Measurements from ENCODE around the gene DOCK4. TPM values are rescaled to one million over a fixed set of nuclear protein-coding genes. Genes with fewer than 3 reads are reported as not detected.

The DOCK4 gene
- total RNA-seq, 2 experiments from 2014 or later = 0.99 to 1.6 TPM

- ChIA-PET CTCF (interaction anchor here (1.4 kb wide), 1 partner anchor 14 kb away, joined by 3 read pairs; no protein-coding TSS in a partner anchor), POLR2A (no interaction called here)
Measured at GRCh38 chr7:111892588-111892987, 313.6 kb downstream of the DOCK4 start.

DNA sequence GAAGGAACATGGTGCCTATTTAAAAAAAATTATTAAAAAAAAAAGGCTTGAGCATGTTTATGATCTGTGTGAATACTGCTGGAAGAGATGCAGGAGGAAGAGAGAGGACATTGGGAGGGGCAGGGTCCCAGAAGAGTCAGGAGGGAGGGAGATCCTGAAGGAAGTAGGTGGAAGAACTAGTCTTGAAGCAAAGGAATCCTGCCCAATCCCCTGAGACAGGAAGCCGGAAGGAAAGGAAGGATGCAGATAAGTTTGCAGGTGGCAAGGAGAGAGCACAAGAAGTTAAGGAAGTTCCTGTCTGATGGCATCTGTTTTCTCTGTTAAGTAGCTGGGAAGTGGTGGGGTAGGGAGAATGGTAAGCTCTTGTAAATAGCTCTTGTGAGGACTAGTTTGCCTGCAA is 318.5 kb downstream of the DOCK4 start:
- CTCF ChIA-PET = no interaction called here
- POLR2A ChIA-PET = no interaction called here

- POLR2A ChIA-PET = no interaction called here
- CTCF ChIA-PET = no interaction called here
Measured at GRCh38 chr7:111886233-111886632, 320.0 kb downstream of the DOCK4 start.

- POLR2A ChIA-PET = no interaction called here
- CTCF ChIA-PET = no interaction called here
Measured at GRCh38 chr7:111883241-111883640, 323.0 kb downstream of the DOCK4 start.

GRCh38 chr7:111878785-111879184 is 327.4 kb downstream of the DOCK4 start:
- ChIA-PET POLR2A (no interaction called here), CTCF (interaction anchor here (1.5 kb wide), 1 partner anchor 14 kb away, joined by 3 read pairs; no protein-coding TSS in a partner anchor)

GRCh38 chr7:111877931-111878330 is 328.3 kb downstream of the DOCK4 start:
- ChIA-PET POLR2A (no interaction called here), CTCF (interaction anchor here (1.5 kb wide), 1 partner anchor 15 kb away, joined by 3 read pairs; no protein-coding TSS in a partner anchor)

DNA sequence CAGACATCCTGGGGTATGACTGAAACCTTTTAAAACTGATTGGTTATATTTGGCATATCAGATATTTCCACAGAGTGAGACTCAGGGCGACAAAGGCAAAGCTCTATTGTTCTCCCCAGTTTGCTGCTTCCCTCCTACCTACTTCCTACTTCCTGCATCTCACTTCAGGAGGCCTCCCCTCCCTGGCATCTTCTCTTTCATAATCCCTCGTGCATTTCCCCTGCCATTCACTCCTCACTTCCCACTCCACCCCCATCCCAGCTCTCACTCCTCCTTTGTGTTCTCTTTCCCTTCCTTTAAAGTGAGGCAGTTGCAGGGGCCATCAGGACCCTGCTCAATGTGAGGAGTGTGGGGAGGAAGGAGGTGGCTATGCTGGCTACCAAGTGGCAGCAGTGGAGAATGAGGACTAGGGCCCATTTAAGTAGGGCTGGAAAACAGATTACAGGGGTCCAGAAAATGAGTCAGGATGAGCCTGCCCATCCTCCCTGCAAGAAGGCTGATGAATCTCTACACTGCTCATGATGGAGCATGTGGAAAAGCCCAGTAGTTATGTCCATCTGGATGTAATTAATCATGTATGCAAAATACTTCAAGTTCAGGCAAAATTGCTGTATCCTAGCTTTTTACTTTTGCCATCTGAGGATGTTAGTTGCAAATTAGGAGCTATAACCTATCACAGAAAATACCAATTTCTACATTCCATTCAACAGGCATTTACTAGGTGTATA is 332.1 kb downstream of the DOCK4 start:
- POLR2A ChIA-PET = no interaction called here
- CTCF ChIA-PET = no interaction called here

DNA sequence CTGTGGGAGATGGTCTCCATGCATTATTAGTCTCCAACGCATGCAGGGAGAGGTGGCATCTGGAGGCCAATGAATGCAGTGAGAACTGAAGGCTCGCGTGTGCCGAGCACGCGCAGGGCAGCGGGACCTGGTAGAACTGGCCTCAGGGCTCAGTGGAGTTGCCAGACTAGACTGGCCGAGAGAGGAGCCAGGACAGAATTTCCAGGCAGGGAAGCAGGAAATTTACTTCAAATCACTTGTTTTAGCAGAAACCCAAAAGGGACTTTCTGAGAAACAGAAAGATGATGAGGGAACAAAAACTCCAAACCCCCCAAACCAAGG is 332.9 kb downstream of the DOCK4 start:
- CTCF ChIA-PET = no interaction called here
- POLR2A ChIA-PET = no interaction called here

DNA sequence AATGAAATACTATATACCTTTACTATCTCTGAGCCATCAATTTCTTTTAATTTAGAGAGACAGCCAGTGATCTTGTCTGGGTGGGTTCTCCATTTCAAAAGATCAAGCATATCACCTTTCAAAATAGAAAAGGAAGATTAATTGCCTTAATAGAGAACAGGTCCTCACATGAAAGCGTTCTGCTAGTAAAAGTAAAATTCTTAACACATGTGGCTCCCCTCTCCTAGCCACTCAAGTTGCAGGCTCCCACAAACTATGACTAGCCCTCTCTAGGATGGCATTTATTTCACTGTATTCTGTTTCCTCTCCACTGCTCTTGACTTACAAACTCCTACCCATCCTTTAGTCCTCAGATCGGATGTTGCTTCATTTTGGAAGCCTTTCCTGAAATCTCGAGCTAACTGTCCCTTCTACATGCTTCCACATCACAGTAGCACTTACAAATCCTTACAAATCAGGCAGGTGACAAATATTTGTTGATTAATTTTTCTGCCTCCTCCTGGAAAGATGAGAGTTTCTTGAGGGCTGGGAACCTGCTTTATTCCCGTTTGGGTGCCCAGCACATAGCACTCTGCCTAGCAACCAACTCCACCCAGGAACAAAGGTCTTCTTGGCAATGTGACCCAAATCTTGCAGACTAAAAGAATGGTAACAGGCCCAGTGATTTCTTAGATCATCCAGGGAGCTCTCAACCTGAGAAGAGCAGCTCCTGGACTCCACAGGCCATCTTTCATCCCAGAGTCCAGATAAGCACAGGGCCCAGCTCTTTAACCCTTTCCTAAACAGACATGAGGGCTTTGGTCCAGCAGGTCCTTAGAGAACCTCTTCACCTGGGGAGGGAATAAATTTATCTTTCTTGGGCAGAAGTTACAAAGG is 333.5 kb downstream of the DOCK4 start:
- POLR2A ChIA-PET = no interaction called here
- CTCF ChIA-PET = no interaction called here

DNA sequence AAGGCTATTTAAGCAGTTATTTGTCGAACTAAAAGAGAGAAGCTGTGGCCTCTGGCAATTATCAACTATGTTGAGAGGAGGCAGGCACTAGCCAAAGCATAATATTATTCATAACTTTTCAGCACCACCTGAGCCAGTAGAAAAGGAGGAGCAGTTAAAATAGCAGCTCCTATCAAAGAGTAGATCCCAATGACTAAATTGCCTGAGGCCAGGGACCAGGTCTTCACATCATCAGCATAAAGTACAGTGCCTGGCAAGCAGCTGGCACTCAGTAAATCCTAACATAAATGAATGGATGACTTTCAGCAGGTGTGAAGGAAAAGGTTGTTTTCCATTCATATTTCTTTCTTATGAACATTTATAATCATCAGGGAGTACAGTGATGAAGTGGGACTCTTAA is 334.9 kb downstream of the DOCK4 start:
- ChIA-PET CTCF (no interaction called here), POLR2A (no interaction called here)

GRCh38 chr7:111869280-111869679 is 336.9 kb downstream of the DOCK4 start:
- ChIA-PET CTCF (no interaction called here), POLR2A (no interaction called here)

- ChIA-PET POLR2A (no interaction called here), CTCF (no interaction called here)
Measured at GRCh38 chr7:111867348-111867931, 338.8 kb downstream of the DOCK4 start.

DNA sequence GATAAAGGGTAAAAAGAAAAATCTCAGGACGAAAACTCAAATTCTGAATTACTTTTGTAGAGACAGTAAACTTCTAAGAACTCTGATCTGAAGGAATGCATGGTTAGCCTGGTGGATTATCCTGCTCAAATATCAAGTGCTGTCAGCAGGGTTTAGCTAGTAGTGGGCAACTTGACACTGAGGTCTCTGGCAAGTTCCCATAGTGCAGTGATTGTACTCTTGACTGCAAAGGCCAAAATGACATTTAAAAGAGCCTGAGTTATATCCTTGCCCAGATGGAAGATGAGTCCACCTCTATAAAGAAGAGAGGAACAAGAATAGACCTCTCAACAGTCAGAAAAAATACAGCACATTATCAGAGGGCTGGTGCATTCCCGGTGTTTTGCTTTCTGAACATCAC is 339.4 kb downstream of the DOCK4 start:
- CTCF ChIA-PET = no interaction called here
- POLR2A ChIA-PET = no interaction called here

DNA sequence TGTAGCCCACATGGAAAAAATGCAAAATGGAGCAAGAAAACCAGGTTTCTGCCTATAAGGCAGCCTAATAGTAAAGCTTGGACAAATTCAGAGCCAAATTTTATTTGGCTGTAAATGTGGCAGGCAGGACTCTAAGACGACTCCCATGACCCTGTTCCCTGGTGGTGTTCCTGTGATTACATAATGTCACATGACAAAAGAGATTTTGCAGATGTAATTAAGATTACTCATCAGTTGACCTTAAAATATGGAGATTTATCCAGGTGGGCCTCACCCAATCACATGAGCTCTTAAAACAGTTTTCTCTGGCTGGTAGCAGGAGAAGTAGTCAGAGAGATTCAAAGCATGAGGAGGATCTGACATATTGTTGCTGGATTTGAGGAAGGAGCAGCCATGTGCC is 340.8 kb downstream of the DOCK4 start:
- ChIA-PET POLR2A (no interaction called here), CTCF (no interaction called here)

DNA sequence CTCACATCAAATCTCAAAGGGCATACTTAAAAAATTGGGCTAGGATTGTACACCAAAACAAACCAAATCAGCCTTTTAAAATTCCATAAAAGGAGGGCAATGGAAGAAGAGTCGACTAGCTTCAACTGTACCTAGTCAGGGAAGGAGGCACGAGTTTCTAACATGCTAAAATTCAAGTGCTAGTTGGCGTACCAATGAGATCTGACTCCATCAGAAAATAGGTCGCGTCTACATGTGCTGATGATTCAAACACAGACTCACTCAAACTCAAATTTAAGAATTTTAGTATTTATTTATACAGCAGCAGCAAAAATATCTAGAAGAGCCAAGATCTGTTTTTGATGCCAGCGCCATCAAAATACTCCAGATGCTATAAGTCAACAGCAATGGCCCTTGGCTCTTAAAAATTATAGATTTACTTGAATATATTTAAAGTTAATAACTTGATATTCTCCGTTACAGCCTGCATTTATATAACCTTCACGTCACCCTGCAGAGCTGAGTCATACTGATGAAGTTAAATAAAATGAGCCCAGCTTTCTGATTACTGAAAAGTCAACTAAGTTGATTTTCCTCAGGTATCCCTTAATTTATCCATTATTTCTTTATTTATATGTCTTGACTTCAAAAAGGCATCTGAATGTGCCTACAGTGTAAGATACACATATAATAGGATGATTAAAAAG is 341.8 kb downstream of the DOCK4 start:
- CTCF ChIA-PET = no interaction called here
- POLR2A ChIA-PET = no interaction called here

- CTCF ChIA-PET = no interaction called here
- POLR2A ChIA-PET = no interaction called here
Measured at GRCh38 chr7:111863269-111863668, 342.9 kb downstream of the DOCK4 start.

DNA sequence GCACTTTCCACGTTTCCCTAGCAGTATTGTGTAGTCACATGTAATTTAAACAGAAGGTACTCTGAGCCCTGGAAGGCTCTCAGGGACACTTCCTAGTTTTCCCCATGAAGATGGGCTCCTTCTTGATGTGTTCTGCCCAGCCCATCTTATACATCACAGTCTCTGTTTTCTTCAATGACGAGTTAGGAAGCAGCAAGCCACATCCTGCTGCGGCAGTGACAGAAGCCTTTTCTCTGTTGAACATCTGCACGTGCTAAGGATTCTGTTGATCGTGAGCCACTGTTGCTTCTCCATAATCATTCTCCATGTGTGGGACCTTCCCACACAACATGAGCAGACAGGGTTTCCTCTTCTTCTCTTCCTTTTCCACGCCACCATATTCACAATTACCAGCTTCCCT is 346.0 kb downstream of the DOCK4 start:
- ChIA-PET POLR2A (no interaction called here), CTCF (no interaction called here)

DNA sequence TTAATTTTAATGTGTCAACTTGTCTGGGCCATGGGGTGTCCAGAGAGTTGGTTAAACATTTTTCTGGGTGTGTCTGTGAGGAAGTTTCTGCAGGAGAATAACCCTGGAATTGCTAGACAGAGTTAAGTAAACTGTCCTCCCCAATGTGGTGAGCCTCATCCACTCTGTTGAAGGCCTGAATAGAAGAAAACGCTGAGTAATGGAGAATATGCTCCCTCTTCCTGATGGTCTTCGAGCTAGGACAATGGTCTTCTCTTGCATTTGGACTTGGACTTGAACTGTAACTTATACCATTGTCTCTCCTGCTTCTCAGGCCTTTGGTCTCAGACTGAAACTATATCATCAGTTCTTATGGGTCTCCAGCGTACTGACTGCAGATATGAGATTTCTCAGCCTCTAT is 347.9 kb downstream of the DOCK4 start:
- POLR2A ChIA-PET = no interaction called here
- CTCF ChIA-PET = no interaction called here

DNA sequence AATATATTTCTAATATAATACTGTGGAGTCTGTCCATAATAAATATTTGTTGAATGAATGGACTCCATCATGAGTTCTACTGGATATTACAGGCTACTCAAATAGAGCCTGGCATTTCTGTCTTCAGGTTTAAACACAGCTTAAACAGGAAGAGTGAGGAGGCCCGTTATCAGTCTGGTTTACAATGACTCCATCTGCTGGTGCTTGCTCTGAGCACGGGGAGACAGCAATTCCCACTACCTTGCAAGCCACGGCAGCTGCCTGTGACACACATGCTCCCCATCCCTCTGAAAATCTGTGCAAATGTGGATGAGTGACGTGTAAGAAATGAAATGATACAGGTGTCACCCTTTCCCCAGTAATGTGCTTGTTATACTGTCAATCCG is 350.4 kb downstream of the DOCK4 start:
- ChIA-PET CTCF (interaction anchor here (0.8 kb wide), 1 partner anchor 96 kb away, joined by 3 read pairs; no protein-coding TSS in a partner anchor), POLR2A (no interaction called here)

DNA sequence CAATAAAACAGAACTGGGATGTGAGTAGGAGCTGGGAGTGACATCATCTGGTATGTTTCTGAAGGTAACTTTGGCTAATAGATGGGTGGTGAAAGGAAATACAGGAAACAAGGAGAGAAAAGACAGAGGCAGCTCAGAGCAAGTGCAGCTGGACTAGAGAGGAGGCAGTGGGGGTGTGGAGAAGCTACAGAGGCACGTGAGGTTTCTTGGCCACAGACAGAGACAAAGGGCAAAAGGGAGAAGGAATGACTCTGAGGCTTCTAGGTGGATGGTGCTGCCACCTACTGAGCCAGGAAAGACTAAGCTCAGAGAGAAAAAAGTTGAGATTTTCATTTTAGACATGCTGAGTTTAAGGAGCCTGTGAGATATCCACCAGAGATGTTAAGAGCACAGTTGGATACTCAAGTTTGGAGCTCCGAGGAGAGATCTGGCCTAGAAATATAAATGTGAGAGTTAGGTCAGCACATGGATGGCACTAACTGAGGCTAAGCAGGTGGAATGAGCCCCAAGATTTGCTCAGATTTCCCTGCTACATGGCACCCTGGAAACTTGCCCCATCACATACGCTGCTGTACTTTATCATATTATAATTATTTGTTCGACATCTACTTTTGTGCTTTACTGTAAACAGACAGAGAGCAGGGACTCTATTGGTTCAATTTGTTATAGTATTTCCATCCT is 350.9 kb downstream of the DOCK4 start:
- CTCF ChIA-PET = interaction anchor here (0.8 kb wide), 1 partner anchor 96 kb away, joined by 3 read pairs; no protein-coding TSS in a partner anchor
- POLR2A ChIA-PET = no interaction called here

Measured in activated CD8-positive, alpha-beta memory T cell treated with anti-CD3 and anti-CD28 coated beads for 36 hours (primary cell).